A549 (cell line): ENCODE data around the gene DPEP3. TPM values are rescaled to one million over a fixed set of nuclear protein-coding genes. Genes with fewer than 3 reads are reported as not detected.

ENCODE experiments used
- ATAC-seq, 2 experiments: fragments of 200-7000 bp in 1 of 2; fragments of >200 bp in 1 of 2; cut with Nextera tagmentation in 1 of 2; cut with Tn5 transposase in 1 of 2; 3 replicates each; pipeline versions ENCODE4 v1.8.0 to v1.9.1; 2018 to 2020; ENCODE audit warnings: mild to moderate bottlenecking in 1 of 2, moderate library complexity in 1 of 2
- CTCF ChIA-PET: fragments of 300-600 bp; sonication (Branson Sonifier 250); formaldehyde crosslinking; extraction: SDS; loops from one replicate; lab custom pipeline; 2021; ENCODE audit warnings: antibody characterized with exemption, inconsistent platforms; lab: Yijun Ruan, JAX
- POLR2A ChIA-PET: fragments of 350-600 bp; formaldehyde crosslinking; extraction: SDS; loops from one replicate; lab custom pipeline; 2021; ENCODE audit warnings: antibody characterized with exemption, inconsistent platforms; lab: Yijun Ruan, JAX
- DNase-seq, 2 experiments: peaks; one replicate each; pipeline versions ENCODE4 v3.0.0 to v3.0.0-alpha.2; 2011 to 2016; ENCODE audit warnings: low read depth in 1 of 2, low spot score in 1 of 2
- FAIRE-seq: peaks from 2 replicates; lab custom pipeline; 2011; peaks lifted over from hg19 to GRCh38; lab: Jason Lieb, UNC
- H3K27ac ChIP-seq, 2 experiments: fragments of >200 bp; sonication (Bioruptor Twin); formaldehyde crosslinking; 3 replicates each; pipeline ENCODE4 v1.5.1; 2016 to 2017
- H3K4me1 ChIP-seq: fragments of >200 bp; sonication (Bioruptor Twin); formaldehyde crosslinking; 3 replicates; pipeline ENCODE4 v1.6.1; 2016
- H3K4me2 ChIP-seq: fragments of >200 bp; sonication (Bioruptor Twin); formaldehyde crosslinking; 3 replicates; pipeline ENCODE4 v1.6.1; 2016
- H3K4me3 ChIP-seq: fragments of >200 bp; sonication (Bioruptor Twin); formaldehyde crosslinking; 3 replicates; pipeline ENCODE4 v1.5.1; 2016
- H3K9me3 ChIP-seq: fragments of >200 bp; sonication (Bioruptor Twin); formaldehyde crosslinking; 3 replicates; pipeline ENCODE4 v1.6.1; 2016
- BCL3 ChIP-seq: fragments of >200 bp; sonication (Bioruptor Twin); formaldehyde crosslinking; IDR thresholded peaks from 3 replicates; pipeline ENCODE4 v1.6.1; 2016
- CBX8 ChIP-seq: fragments of 200-600 bp; sonication (generic); IDR thresholded peaks from 2 replicates; pipeline ENCODE4 v1.6.1; 2016
- CHD2 ChIP-seq: fragments of 150-350 bp; IDR thresholded peaks from 2 replicates; pipeline ENCODE4 v1.6.1; 2014; ENCODE audit warnings: low read length; ENCODE audit not compliant: partially characterized antibody
- CHD4 ChIP-seq: fragments of 200-600 bp; sonication (generic); IDR thresholded peaks from 2 replicates; pipeline ENCODE4 v1.6.1; 2016; ENCODE audit warnings: antibody characterized with exemption, mild to moderate bottlenecking, borderline replicate concordance
- EHF ChIP-seq: fragments of 250-450 bp; sonication (Bioruptor Pico); IDR thresholded peaks from 2 replicates; pipeline ENCODE4 v1.5.0; 2020; ENCODE audit warnings: mild to moderate bottlenecking
- EP300 ChIP-seq, 2 experiments: fragments of >200 bp; sonication (Bioruptor Twin); formaldehyde crosslinking; IDR thresholded peaks; 2 replicates in 1 of 2; 3 replicates in 1 of 2; pipeline ENCODE4 v1.6.1; 2016 to 2017
- ESRRA ChIP-seq: fragments of 150-350 bp; IDR thresholded peaks from 2 replicates; pipeline ENCODE4 v1.6.1; 2014; ENCODE audit warnings: mild to moderate bottlenecking, low read length, borderline replicate concordance
- GATA3 ChIP-seq: IDR thresholded peaks from 2 replicates; pipeline ENCODE4 v1.6.1; 2012; ENCODE audit warnings: borderline replicate concordance
- HES2 ChIP-seq: fragments of >200 bp; sonication (Bioruptor Twin); formaldehyde crosslinking; IDR thresholded peaks from 2 replicates; pipeline ENCODE4 v1.6.1; 2016
- HMGXB4 ChIP-seq: fragments of 250-450 bp; sonication (Bioruptor Pico); IDR thresholded peaks from 2 replicates; pipeline ENCODE4 v1.5.0; 2021; ENCODE audit warnings: mild to moderate bottlenecking, moderate library complexity, borderline replicate concordance
- HOXA7 ChIP-seq: fragments of 250-450 bp; sonication (Bioruptor Pico); IDR thresholded peaks from 2 replicates; pipeline ENCODE4 v1.5.0; 2020; ENCODE audit warnings: mild to moderate bottlenecking, moderate library complexity
- JUNB ChIP-seq: fragments of >200 bp; sonication (Bioruptor Twin); formaldehyde crosslinking; IDR thresholded peaks from 2 replicates; pipeline ENCODE4 v1.6.1; 2016
- MAX ChIP-seq: IDR thresholded peaks from 2 replicates; pipeline ENCODE4 v1.6.1; 2012
- MAZ ChIP-seq: fragments of 150-350 bp; IDR thresholded peaks from 2 replicates; pipeline ENCODE4 v1.6.1; 2014; ENCODE audit warnings: antibody characterized with exemption, low read depth, low read length, borderline replicate concordance
- NPAS2 ChIP-seq: fragments of 250-450 bp; sonication (Bioruptor Pico); IDR thresholded peaks from 2 replicates; pipeline ENCODE4 v1.8.0; 2022; ENCODE audit warnings: mild to moderate bottlenecking, moderate library complexity, borderline replicate concordance
- RCOR1 ChIP-seq: fragments of 150-350 bp; IDR thresholded peaks from 2 replicates; pipeline ENCODE4 v1.6.1; 2014; ENCODE audit warnings: antibody characterized with exemption, low read length, low read depth
- RFX5 ChIP-seq: fragments of 450-650 bp; IDR thresholded peaks from 2 replicates; pipeline ENCODE4 v1.7.1; 2014; ENCODE audit warnings: antibody characterized with exemption, mild to moderate bottlenecking, moderate library complexity
- RNF2 ChIP-seq: fragments of 200-600 bp; sonication (generic); IDR thresholded peaks from 2 replicates; pipeline ENCODE4 v1.6.1; 2016; ENCODE audit warnings: low read depth, mild to moderate bottlenecking, antibody characterized with exemption, moderate library complexity, borderline replicate concordance
- USF2 ChIP-seq: fragments of 450-650 bp; IDR thresholded peaks from 2 replicates; pipeline ENCODE4 v1.6.1; 2014; ENCODE audit warnings: antibody characterized with exemption
- ZFP36 ChIP-seq: fragments of 450-650 bp; IDR thresholded peaks from 2 replicates; pipeline ENCODE4 v1.6.1; 2014; ENCODE audit warnings: borderline replicate concordance; ENCODE audit not compliant: partially characterized antibody
- whole genome bisulfite sequencing: methylation state at CpG from one replicate; pipeline ENCODE4 v1.1.6; 2017; ENCODE audit errors: missing lambda C conversion rate; 5-methylcytosine and 5-hydroxymethylcytosine counted together
- polyA plus RNA-seq, 4 experiments: library from polyadenylated mRNA; depleted of rRNA in 3 of 4; stranded (reverse); fragments of >200 nt; fragmentation: RNase III in 1 of 4; extraction: RNeasy Plus Mini Kit Qiagen cat#74134 plus additional on column Dnase treatment in 1 of 4; gene quantifications; 2 replicates in 3 of 4; 3 replicates in 1 of 4; pipeline ENCODE4 v1.2.3, GENCODE V29; 2011 to 2017

The DPEP3 gene
- polyA plus RNA-seq, 2 of the 4 experiments (the other 2 are of a cell fraction): not detected

- no peak for FAIRE-seq
- Histone ChIP-seq H3K4me1 (peaks cover 16% of the 10 kb centered on the region), H3K4me2 (no peak overlapping the region), H3K27ac (no peak overlapping the region), H3K9me3 (no peaks in the 10 kb centered on the region), H3K4me3 (no peak overlapping the region)
- WGBS: 92% methylated on average over 8 of the region's 8 CpGs
- ATAC-seq: no peak
- TF ChIP-seq BCL3 (no peak), HOXA7 (no peak), ZFP36 (no peak), RFX5 (no peak), MAZ (no peak), CBX8 (no peak), NPAS2 (no peak), CHD2 (no peak), USF2 (no peak), CHD4 (no peak), EP300 (IDR thresholded peaks at IDR 0.05) (no peak), RNF2 (no peak), HES2 (no peak), HMGXB4 (CRISPR knock-in tag) (no peak), EHF (CRISPR knock-in tag) (no peak), RCOR1 (no peak), ESRRA (no peak), MAX (no peak)
- POLR2A ChIA-PET: no interaction called here
- no peak for DNase-seq
- CTCF ChIA-PET: interaction anchor here (0.9 to 1.9 kb wide), 5 partner anchors 10 to 146 kb away, joined by 3 to 9 read pairs (median 3); no protein-coding TSS in a partner anchor
These were observed 18.2 kb downstream of the DPEP3 start for GRCh38 chr16:67962135-67962534.

- no peak overlapping the region for H3K4me2 ChIP-seq
- FAIRE-seq: no peak
- 89% methylated on average over 13 of the region's 13 CpGs for WGBS
- no peak for ATAC-seq
- ChIA-PET CTCF (interaction anchor here (1.6 to 1.9 kb wide), 2 partner anchors 9 to 145 kb away, joined by 4 to 6 read pairs; no protein-coding TSS in a partner anchor), POLR2A (no interaction called here)
- no peak for TF ChIP-seq HES2
- no peak for TF ChIP-seq GATA3
- TF ChIP-seq JUNB: no peak
- no peak for DNase-seq
- peaks cover 10% of the 10 kb centered on the region for H3K4me1 ChIP-seq
- no peak overlapping the region for H3K27ac ChIP-seq
- H3K4me3 ChIP-seq: no peak overlapping the region
- no peaks in the 10 kb centered on the region for H3K9me3 ChIP-seq
These were observed 18.7 kb downstream of the DPEP3 start for GRCh38 chr16:67961551-67961957.
